Measurements from ENCODE around the gene LGALS7.

Gene LGALS7

DNA sequence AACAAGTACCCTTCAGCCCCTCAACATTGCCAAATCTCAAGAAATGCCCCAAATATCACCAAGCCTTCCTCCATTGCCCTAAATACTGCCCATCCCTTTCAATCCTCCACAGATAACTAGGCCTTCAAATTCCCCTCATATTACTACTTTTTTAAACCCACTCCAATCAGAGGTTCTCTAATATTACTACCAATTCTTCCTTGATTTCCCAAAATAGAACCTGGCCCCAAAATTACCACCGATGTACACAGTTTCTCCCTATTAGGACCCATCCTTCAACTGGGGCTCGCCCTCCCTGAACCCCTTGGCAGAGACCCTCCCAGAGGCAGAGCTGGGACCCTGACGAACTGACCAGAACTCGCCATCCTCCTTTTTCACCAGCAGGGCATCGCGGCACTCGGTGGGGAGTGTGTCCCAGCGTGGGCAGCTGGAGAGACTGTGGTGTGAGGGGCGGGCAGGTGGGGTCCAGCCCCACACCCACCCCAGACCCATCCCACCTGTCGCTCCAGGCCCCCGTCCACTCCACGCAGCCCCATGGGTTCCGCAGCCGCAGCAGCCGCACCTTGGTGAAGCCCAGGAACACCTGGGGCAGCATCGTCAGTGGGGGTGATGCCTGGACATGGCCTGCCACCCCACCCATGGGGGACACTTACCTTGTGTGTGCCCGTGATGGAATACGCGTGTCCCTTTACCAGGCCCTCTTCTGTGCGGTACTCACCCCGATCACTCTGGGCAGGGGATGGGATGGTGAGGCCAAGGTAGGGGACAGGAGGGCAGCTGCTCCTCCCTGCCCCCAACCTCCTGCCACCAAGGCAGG lies 35.2 kb downstream of the LGALS7 start:
- DNase-seq: no peak

GRCh38 chr19:38737281-38737865 lies 35.9 kb downstream of the LGALS7 start:
- DNase-seq: no peak

GRCh38 chr19:38736413-38737280 lies 36.7 kb downstream of the LGALS7 start:
- no peak for DNase-seq

DNA sequence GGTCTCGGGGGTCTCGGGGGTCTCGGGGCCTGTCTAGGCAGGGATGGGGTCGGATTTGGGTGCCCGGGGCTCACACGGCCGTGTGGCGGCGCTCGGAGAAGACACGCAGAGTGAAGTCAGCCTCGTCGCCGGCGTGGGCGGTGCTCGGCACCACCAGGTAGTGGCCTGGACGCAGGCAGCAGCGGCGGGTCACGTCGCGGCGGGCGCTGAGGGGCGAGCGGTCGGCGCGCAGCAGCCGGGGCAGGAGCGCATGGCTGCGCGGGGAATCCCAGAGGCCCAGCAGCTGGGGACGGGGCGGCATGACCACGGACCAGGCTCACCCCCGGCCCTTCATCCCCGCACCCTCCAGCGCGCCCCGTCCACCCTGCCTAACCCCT lies 37.3 kb downstream of the LGALS7 start:
- no peak for DNase-seq

DNA sequence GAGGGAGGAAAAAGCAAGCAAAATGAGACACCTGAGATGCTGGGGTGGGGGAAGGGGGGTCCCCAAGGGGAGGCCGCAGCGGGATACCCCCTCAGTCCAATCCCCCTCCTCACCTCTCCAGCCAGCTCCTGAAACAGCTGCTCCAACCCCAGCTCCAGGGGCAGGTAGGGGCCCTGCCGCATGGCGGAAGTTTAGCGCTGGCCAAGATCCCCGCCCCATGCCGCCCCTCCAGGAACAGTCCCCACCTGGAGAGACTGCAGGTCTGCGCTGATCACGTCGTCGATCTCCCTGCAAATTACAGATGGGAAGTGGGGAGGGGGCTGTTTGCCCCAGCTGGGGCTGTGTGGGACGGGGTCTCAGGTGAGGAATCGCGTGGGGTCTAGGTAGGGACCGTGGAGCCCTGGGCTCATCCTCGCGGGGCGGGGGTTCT lies 38.0 kb downstream of the LGALS7 start:
- DNase-seq: no peak

- DNase-seq: peak; percentile 24
These were observed 38.7 kb downstream of the LGALS7 start for GRCh38 chr19:38734426-38735256.

- no peak for DNase-seq
These were observed 39.2 kb downstream of the LGALS7 start for GRCh38 chr19:38734176-38734425.

DNA sequence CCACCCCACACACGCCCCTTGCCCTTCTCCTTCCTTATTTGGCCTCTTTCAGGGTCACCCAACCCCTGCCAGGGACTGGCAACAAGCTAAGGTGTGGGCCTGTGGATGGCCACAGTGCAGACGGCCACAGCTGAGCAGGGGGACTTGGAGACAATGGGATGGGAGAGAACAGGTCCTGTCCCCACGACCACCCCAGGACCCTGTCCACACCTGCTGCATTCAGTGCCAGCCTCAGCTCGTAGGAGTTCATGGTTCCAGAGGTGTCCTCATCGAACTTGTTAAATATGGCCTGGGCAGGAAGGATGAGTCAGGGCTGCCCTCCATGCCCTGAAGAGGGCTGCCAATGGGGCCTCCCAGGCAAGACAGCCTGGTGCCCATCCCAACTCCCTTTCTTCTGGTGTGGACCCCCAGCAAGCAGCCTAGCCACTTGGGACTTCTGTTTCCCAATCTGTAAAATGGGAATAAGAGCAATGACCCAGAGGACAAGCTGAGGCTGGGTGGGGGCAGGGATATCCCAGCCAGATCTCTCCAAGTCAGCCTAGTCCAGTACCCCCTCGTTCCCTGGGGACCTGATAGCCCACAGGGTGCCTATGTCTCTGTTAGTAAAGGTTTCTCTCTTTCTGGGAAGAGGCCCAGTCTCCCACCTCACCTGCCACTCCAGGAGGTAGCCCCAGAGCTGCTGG lies 39.7 kb downstream of the LGALS7 start:
- DNase-seq: peak; percentile 12

DNA sequence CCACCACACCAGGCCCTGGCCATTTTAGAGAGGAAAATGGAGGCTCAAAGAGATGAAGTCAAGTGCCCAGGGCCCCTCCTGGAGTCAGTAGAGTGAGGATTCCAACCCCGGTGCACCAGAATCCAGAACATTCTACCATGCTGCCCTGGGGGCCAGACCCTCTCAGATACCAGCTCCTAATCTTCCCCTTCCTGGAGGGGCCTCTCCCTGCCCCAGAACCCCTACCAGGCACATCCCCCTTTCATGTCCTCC lies 40.1 kb downstream of the LGALS7 start:
- DNase-seq: no peak

DNA sequence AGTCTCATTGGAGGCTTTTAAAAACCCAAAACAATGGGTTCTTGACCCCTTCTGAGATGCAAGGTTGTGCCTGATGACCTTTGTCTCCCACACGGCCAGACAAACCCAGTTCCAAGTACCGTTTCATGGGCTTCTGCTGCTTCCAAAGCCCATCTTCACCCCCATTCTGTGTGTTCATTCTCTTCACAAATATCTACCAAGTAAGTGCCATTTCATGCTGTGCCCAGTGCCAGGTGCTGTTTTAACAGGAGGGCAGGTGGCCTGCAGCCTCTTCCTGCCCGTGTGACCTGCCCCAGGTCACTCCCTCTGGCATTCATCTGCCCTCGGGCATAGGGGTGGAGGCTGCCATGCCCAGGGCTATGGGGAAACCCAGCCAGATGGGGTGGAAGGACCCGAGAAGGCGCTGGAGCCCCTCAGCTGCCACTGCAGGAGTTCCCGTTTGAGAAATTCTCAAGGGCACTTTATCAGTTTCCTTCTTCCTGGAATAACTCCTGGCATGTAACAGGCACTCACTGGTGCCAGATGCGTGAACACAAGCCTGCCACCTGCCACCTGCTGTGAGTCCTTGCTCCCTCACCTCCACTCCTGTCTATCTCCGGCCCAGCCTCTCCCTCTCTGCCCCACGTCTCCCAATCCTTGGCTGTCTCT lies 41.5 kb downstream of the LGALS7 start:
- no peak for DNase-seq

- DNase-seq: no peak
These were observed 42.4 kb downstream of the LGALS7 start for GRCh38 chr19:38730731-38731589.

GRCh38 chr19:38730470-38730730 lies 42.9 kb downstream of the LGALS7 start:
- no peak for DNase-seq

DNA sequence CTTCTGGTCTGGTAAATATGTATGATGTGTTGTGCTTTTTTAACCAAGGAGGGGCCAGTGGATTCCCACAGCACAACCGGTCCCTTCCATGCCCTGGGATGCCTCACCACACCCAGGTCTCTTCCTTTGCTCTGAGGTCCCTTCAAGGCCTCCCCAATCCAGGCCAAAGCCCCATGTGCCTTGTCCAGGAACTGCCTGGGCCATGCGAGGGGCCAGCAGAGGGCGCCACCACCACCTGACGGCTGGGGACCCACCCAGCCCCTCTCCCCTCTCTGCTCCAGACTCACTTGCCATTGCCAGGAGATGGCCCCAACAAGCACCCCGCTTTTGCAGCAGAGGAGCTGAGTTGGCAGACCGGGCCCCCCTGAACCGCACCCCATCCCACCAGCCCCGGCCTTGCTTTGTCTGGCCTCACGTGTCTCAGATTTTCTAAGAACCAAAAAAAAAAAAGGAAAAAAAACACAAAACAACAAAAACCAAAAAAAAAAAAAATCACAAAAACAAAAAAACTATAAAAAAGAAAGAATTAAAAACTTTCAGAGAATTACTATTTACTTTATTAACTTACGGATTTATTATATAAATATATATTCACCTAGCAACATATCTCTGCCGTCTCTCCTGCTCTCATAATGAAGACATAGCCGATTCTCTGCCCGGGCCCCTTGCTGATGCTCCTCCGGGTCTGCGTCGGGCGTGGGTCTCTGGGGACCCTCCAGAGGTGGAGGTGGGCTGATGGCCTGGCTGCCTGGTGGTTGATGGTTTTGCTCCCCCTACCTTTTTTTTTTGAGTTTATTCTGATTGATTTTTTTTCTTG lies 43.5 kb downstream of the LGALS7 start:
- DNase-seq: no peak

DNA sequence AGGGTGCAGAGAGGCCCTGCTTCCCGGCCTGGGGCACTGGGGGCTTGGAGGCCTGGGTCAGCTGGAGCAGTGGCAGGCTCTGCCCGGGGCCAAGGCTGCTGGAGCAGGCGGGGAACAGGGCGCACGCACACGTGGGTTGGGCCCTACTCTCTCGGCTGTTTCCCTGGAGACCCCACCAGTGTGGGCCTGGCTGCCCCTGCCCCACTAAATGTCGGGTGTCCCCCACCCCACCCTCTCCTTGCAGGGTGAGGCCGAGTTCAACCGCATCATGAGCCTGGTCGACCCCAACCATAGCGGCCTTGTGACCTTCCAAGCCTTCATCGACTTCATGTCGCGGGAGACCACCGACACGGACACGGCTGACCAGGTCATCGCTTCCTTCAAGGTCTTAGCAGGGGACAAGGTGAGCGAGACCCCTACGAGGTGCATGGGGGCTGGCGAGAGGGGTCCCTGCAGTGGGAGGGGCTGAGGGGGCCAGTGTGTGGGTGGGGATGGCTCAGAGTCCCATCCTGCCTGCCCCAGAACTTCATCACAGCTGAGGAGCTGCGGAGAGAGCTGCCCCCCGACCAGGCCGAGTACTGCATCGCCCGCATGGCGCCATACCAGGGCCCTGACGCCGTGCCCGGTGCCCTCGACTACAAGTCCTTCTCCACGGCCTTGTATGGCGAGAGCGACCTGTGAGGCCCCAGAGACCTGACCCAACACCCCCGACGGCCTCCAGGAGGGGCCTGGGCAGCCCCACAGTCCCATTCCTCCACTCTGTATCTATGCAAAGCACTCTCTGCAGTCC lies 44.4 kb downstream of the LGALS7 start:
- DNase-seq: no peak

DNA sequence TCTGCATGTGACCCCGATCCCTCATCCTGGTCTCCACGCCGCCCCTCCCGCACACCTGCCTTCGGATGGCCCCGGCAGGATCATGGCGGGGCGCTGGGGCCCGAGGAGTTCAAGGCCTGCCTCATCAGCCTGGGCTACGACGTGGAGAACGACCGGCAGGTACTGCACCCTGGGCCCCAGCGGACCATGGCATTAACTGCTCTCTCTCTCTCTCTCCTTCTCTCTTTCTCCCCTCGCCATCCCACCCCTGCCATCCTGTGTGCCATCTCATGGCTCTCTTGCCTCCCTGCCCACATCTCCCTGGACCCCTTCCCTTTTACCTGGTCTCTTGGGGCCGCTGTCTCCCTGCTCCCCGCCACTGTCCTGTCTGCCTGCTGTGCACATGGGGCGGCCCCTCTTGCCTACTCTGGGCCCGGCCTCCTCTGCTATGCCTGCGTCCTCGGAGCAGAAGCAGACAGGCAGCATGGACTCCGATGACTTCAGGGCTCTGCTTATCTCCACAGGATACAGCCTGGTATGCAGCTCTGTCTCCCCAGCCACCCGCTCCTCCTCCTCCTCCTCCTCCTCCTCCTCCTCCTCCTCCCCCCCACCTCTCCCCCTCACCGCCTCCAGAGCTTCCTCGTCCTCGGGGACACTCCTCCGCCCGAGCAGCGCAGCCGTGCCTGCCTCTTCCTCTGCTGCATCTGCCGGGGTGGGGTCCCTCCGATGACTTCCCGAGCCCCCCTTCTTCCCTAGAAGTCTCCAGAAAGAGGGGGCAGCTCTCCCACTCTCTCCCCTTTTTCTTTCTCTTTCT lies 45.3 kb downstream of the LGALS7 start:
- no peak for DNase-seq

- DNase-seq: no peak
These were observed 45.9 kb downstream of the LGALS7 start for GRCh38 chr19:38727306-38727867.

GRCh38 chr19:38726761-38727301 lies 46.5 kb downstream of the LGALS7 start:
- no peak for DNase-seq

- no peak for DNase-seq
These were observed 47.0 kb downstream of the LGALS7 start for GRCh38 chr19:38726284-38726673.

Measured in HCEC 1CT (cell line).